CD14-positive monocyte (primary cell): ENCODE results near the gene B2M. TPM values are rescaled to one million over a fixed set of nuclear protein-coding genes. Genes with fewer than 3 reads are reported as not detected.

Source experiments
- DNase-seq, 3 donors: peaks; one replicate each; pipeline ENCODE4 v3.0.0-alpha.2; 2011 to 2022
- H2AFZ ChIP-seq: 2 replicates; pipeline ENCODE4 v1.6.0; 2012; ENCODE audit warnings: mild to moderate bottlenecking, low read depth, low read length, inconsistent platforms; ENCODE audit not compliant: insufficient read depth, poor library complexity, severe bottlenecking
- H3K27ac ChIP-seq, 2 donors: 1 replicate in 1 of 2; 2 replicates in 1 of 2; pipeline ENCODE4 v1.5.1; 2012 to 2013; ENCODE audit warnings: low read length in 2 of 2, control low read depth in 1 of 2, inconsistent platforms in 1 of 2, low read depth in 1 of 2, mild to moderate bottlenecking in 1 of 2
- H3K27me3 ChIP-seq, 2 donors: one replicate each; pipeline versions ENCODE4 v1.6.0 to v1.6.1; 2011 to 2013; ENCODE audit warnings: low read length in 2 of 2; ENCODE audit not compliant: control insufficient read depth in 2 of 2, insufficient read depth in 2 of 2
- H3K36me3 ChIP-seq, 2 donors: replicated peaks in 1 of 2; 1 replicate in 1 of 2; 2 replicates in 1 of 2; pipeline versions ENCODE4 v1.5.1 to v1.6.1; 2012 to 2013; ENCODE audit warnings: low read length in 2 of 2, control low read depth in 1 of 2, inconsistent platforms in 1 of 2, mild to moderate bottlenecking in 1 of 2; ENCODE audit not compliant: insufficient read depth in 2 of 2, control insufficient read depth in 1 of 2
- H3K4me1 ChIP-seq, 2 donors: 1 replicate in 1 of 2; 2 replicates in 1 of 2; pipeline versions ENCODE4 v1.5.1 to v1.6.1; 2012 to 2013; ENCODE audit warnings: low read length in 2 of 2, control low read depth in 1 of 2, inconsistent platforms in 1 of 2, mild to moderate bottlenecking in 1 of 2, moderate library complexity in 1 of 2; ENCODE audit not compliant: insufficient read depth in 2 of 2, control insufficient read depth in 1 of 2
- H3K4me2 ChIP-seq: replicated peaks from 2 replicates; pipeline ENCODE3; 2012; ENCODE audit warnings: low read length, moderate library complexity, mild to moderate bottlenecking; ENCODE audit not compliant: poor library complexity, severe bottlenecking; ENCODE audit errors: extremely low read depth
- H3K4me3 ChIP-seq, 3 experiments: fragments of 200-600 bp in 1 of 3; sonication (generic) in 1 of 3; replicated peaks in 1 of 3; 1 replicate in 2 of 3; 2 replicates in 1 of 3; pipeline ENCODE4 v1.5.1; 2011 to 2013; ENCODE audit warnings: low read length in 3 of 3, mild to moderate bottlenecking in 3 of 3, control low read depth in 2 of 3, low read depth in 2 of 3, inconsistent platforms in 1 of 3, moderate library complexity in 1 of 3
- H3K79me2 ChIP-seq: 2 replicates; pipeline ENCODE4 v1.6.0; 2012; ENCODE audit warnings: mild to moderate bottlenecking, control low read depth, inconsistent platforms, low read length, moderate library complexity; ENCODE audit not compliant: insufficient read depth
- H3K9ac ChIP-seq: 2 replicates; pipeline ENCODE4 v1.6.0; 2017; ENCODE audit warnings: low read length, mild to moderate bottlenecking; ENCODE audit not compliant: insufficient read depth, poor library complexity, severe bottlenecking
- H3K9me3 ChIP-seq, 2 donors: replicated peaks in 1 of 2; 1 replicate in 1 of 2; 2 replicates in 1 of 2; pipeline versions ENCODE4 v1.5.1 to v1.6.1; 2012 to 2013; ENCODE audit warnings: low read length in 2 of 2, control low read depth in 1 of 2; ENCODE audit not compliant: control insufficient read depth in 1 of 2, insufficient read depth in 1 of 2
- H4K20me1 ChIP-seq: 2 replicates; pipeline ENCODE4 v1.6.0; 2012; ENCODE audit warnings: mild to moderate bottlenecking, low read length, control low read depth, moderate library complexity; ENCODE audit not compliant: insufficient read depth
- H3K27ac Mint-ChIP-seq, 7 donors: one replicate each; pipeline ENCODE4 v1.8.0; 2020; ENCODE audit warnings: mild to moderate bottlenecking in 7 of 7, mixed read lengths in 7 of 7, moderate library complexity in 6 of 7, inconsistent platforms in 2 of 7
- H3K27me3 Mint-ChIP-seq, 3 donors: one replicate each; pipeline ENCODE4 v1.8.0; 2021 to 2022; ENCODE audit warnings: low read depth in 3 of 3, mild to moderate bottlenecking in 3 of 3, mixed read lengths in 3 of 3, moderate library complexity in 3 of 3, inconsistent platforms in 1 of 3
- H3K36me3 Mint-ChIP-seq, 2 donors: one replicate each; pipeline ENCODE4 v1.8.0; 2020; ENCODE audit warnings: mixed read lengths in 2 of 2, inconsistent platforms in 1 of 2, mild to moderate bottlenecking in 1 of 2
- H3K4me1 Mint-ChIP-seq: one replicate; pipeline ENCODE4 v1.8.0; 2020; ENCODE audit warnings: mild to moderate bottlenecking, mixed read lengths
- H3K4me3 Mint-ChIP-seq, 2 donors: one replicate each; pipeline ENCODE4 v1.8.0; 2020; ENCODE audit warnings: mild to moderate bottlenecking in 2 of 2, mixed read lengths in 2 of 2, moderate library complexity in 1 of 2
- H3K9me3 Mint-ChIP-seq, 7 donors: one replicate each; pipeline ENCODE4 v1.8.0; 2020 to 2022; ENCODE audit warnings: mixed read lengths in 7 of 7, mild to moderate bottlenecking in 6 of 7, moderate library complexity in 6 of 7, inconsistent platforms in 2 of 7
- WGBS: methylation state at CpG from one replicate; pipeline ENCODE4 v1.1.5; 2013; ENCODE audit warnings: missing lambda C conversion rate; ENCODE audit not compliant: insufficient coverage; 5-methylcytosine and 5-hydroxymethylcytosine counted together
- intact Hi-C, 2 donors: fragments of 100-400 bp; cut with micrococcal nuclease; formaldehyde crosslinking; loops; one replicate each; pipeline versions ENCODE4 v1.15.0 to v1.15.1; 2023
- polyA plus RNA-seq, 3 donors: library from polyadenylated mRNA; depleted of rRNA in 1 of 3; unstranded in 2 of 3; stranded (reverse) in 1 of 3; fragments of 300-500 nt in 2 of 3; fragments of >200 nt in 1 of 3; fragmentation: Illumina TruSeq in 2 of 3; gene quantifications; 1 replicate in 2 of 3; 2 replicates in 1 of 3; pipeline ENCODE4 v1.2.3, GENCODE V29; 2012 to 2021
- TF ChIP-seq, protein P1 (sequence below): fragments of 200-600 bp; IDR thresholded peaks from one replicate; pipeline ENCODE4 v1.8.0; 2022; ENCODE audit warnings: antibody characterized with exemption, mild to moderate bottlenecking

Gene B2M
- polyA plus RNA-seq, 3 donors, result 17,356 to 28,278 (median 28,259) TPM

DNA sequence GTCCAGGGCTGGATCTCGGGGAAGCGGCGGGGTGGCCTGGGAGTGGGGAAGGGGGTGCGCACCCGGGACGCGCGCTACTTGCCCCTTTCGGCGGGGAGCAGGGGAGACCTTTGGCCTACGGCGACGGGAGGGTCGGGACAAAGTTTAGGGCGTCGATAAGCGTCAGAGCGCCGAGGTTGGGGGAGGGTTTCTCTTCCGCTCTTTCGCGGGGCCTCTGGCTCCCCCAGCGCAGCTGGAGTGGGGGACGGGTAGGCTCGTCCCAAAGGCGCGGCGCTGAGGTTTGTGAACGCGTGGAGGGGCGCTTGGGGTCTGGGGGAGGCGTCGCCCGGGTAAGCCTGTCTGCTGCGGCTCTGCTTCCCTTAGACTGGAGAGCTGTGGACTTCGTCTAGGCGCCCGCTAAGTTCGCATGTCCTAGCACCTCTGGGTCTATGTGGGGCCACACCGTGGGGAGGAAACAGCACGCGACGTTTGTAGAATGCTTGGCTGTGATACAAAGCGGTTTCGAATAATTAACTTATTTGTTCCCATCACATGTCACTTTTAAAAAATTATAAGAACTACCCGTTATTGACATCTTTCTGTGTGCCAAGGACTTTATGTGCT, 527 bp downstream of the B2M start:
- Mint-ChIP-seq H3K36me3 (peaks cover 58 to 64% of the 10 kb centered on the region in 2 donors), H3K27me3 (peaks cover 2 to 9% (median 4%) of the 10 kb centered on the region in 3 donors), H3K4me1 (peaks cover 45% of the 10 kb centered on the region), H3K27ac (peak overlapping the region; percentile 99 to 100 (median 100)), H3K4me3 (peak overlapping the region; percentile 98 to 100), H3K9me3 (peaks cover 0 to 15% (median 4%) of the 10 kb centered on the region in 7 donors)
- peaks cover 39 to 49% of the 10 kb centered on the region in 2 donors for H3K4me1 ChIP-seq
- H3K9ac ChIP-seq, result peak overlapping the region; percentile 100
- H4K20me1 ChIP-seq, result peaks cover 55% of the 10 kb centered on the region
- no peaks in the 10 kb centered on the region for H3K27me3 ChIP-seq
- intact Hi-C loops, result loop anchor here (2.0 kb wide), 3 partner anchors 17 to 49 kb away; partner anchors contain the start of genes SPG11 (in 2 of the 2) and TRIM69 (in 1 of the 2)
- DNase-seq, result peak in 2 of 3 donors; percentile 42 to 61
- no peaks in the 10 kb centered on the region for H3K9me3 ChIP-seq
- WGBS, result 0% methylated on average over 38 of the region's 46 CpGs
- no peak overlapping the region for H2AFZ ChIP-seq
- peaks cover 76% of the 10 kb centered on the region for H3K79me2 ChIP-seq
- TF ChIP-seq, protein P1, sequence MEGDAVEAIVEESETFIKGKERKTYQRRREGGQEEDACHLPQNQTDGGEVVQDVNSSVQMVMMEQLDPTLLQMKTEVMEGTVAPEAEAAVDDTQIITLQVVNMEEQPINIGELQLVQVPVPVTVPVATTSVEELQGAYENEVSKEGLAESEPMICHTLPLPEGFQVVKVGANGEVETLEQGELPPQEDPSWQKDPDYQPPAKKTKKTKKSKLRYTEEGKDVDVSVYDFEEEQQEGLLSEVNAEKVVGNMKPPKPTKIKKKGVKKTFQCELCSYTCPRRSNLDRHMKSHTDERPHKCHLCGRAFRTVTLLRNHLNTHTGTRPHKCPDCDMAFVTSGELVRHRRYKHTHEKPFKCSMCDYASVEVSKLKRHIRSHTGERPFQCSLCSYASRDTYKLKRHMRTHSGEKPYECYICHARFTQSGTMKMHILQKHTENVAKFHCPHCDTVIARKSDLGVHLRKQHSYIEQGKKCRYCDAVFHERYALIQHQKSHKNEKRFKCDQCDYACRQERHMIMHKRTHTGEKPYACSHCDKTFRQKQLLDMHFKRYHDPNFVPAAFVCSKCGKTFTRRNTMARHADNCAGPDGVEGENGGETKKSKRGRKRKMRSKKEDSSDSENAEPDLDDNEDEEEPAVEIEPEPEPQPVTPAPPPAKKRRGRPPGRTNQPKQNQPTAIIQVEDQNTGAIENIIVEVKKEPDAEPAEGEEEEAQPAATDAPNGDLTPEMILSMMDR, result no peak
- H3K4me2 ChIP-seq, result peak overlapping the region; percentile 73
- H3K27ac ChIP-seq, result peak overlapping the region; percentile 99 to 100
- H3K4me3 ChIP-seq, result peak overlapping the region; percentile 63 to 100 (median 96)
- H3K36me3 ChIP-seq, result peaks cover 33 to 34% of the 10 kb centered on the region in 2 donors

DNA sequence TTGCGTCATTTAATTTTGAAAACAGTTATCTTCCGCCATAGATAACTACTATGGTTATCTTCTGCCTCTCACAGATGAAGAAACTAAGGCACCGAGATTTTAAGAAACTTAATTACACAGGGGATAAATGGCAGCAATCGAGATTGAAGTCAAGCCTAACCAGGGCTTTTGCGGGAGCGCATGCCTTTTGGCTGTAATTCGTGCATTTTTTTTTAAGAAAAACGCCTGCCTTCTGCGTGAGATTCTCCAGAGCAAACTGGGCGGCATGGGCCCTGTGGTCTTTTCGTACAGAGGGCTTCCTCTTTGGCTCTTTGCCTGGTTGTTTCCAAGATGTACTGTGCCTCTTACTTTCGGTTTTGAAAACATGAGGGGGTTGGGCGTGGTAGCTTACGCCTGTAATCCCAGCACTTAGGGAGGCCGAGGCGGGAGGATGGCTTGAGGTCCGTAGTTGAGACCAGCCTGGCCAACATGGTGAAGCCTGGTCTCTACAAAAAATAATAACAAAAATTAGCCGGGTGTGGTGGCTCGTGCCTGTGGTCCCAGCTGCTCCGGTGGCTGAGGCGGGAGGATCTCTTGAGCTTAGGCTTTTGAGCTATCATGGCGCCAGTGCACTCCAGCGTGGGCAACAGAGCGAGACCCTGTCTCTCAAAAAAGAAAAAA, 1.2 kb downstream of the B2M start:
- Histone ChIP-seq H3K4me1 (peaks cover 42 to 56% of the 10 kb centered on the region in 2 donors), H3K27me3 (no peaks in the 10 kb centered on the region), H4K20me1 (peaks cover 61% of the 10 kb centered on the region), H3K9ac (peak overlapping the region; percentile 100), H3K27ac (peak overlapping the region; percentile 99 to 100), H3K36me3 (peaks cover 39 to 40% of the 10 kb centered on the region in 2 donors), H2AFZ (no peak overlapping the region), H3K4me3 (peak overlapping the region; percentile 63 to 100 (median 96)), H3K9me3 (no peaks in the 10 kb centered on the region), H3K79me2 (peaks cover 82% of the 10 kb centered on the region), H3K4me2 (peak overlapping the region; percentile 73)
- Mint-ChIP-seq H3K4me1 (peaks cover 47% of the 10 kb centered on the region), H3K36me3 (peaks cover 64 to 67% of the 10 kb centered on the region in 2 donors), H3K4me3 (peak overlapping the region; percentile 98 to 100), H3K9me3 (peaks cover 0 to 15% (median 4%) of the 10 kb centered on the region in 7 donors), H3K27ac (peak overlapping the region; percentile 99 to 100 (median 100)), H3K27me3 (peaks cover 2 to 9% (median 4%) of the 10 kb centered on the region in 3 donors)
- DNase-seq, result peak; percentile 76 to 83 (median 81)
- TF ChIP-seq, protein P1, result no peak
- intact Hi-C loops, result loop anchor here in 1 of 2 donors (2.0 kb wide), 1 partner anchor 16 kb away; no protein-coding TSS in a partner anchor
- 0% methylated on average over 19 of the region's 24 CpGs for WGBS
